PC-9 (cell line): ENCODE results near the gene EFNA4. TPM values are rescaled to one million over a fixed set of nuclear protein-coding genes. Genes with fewer than 3 reads are reported as not detected.
A peak's percentile ranks its signal among the peaks of the same experiment; 100 is the strongest.

Source experiments
- BruUV-seq: library from RNA; stranded (reverse); fragments of 400-500 nt; replicated peaks from 2 replicates; lab custom pipeline; 2021; lab: Mats Ljungman, UMichigan
- CTCF ChIA-PET: fragments of 300-600 bp; sonication (Branson Sonifier 250); formaldehyde crosslinking; loops from one replicate; lab custom pipeline; 2022; ENCODE audit warnings: antibody characterized with exemption; lab: Charles Lee
- POLR2A ChIA-PET: fragments of 300-600 bp; sonication (Branson Sonifier 250); formaldehyde crosslinking; loops from one replicate; lab custom pipeline; 2022; ENCODE audit warnings: antibody characterized with exemption; ENCODE audit not compliant: unreplicated experiment; lab: Charles Lee
- DNase-seq, 2 experiments: peaks; one replicate each; pipeline versions ENCODE4 v3.0.0 to v3.0.0-alpha.2; 2015 to 2022; ENCODE audit warnings: mixed read lengths in 1 of 2
- H2AFZ ChIP-seq: fragments of 200-600 bp; sonication (generic); 2 replicates; pipeline ENCODE4 v1.8.1; 2017; ENCODE audit warnings: antibody characterized with exemption
- H3F3A ChIP-seq: fragments of 200-600 bp; sonication (generic); 2 replicates; pipeline ENCODE4 v1.8.1; 2017; ENCODE audit warnings: antibody characterized with exemption, mild to moderate bottlenecking, low read depth; ENCODE audit not compliant: insufficient read depth
- H3K27ac ChIP-seq: fragments of 200-600 bp; sonication (generic); 2 replicates; pipeline ENCODE4 v1.6.1; 2016; ENCODE audit warnings: mixed run types
- H3K27me3 ChIP-seq: fragments of 200-600 bp; sonication (generic); 2 replicates; pipeline ENCODE4 v1.6.1; 2016; ENCODE audit warnings: low read depth, mixed run types; ENCODE audit not compliant: insufficient read depth
- H3K36me3 ChIP-seq: fragments of 200-600 bp; sonication (generic); 2 replicates; pipeline ENCODE4 v1.6.1; 2016; ENCODE audit warnings: low read depth, mixed run types
- H3K4me1 ChIP-seq: fragments of 200-600 bp; sonication (generic); replicated peaks from 2 replicates; pipeline ENCODE4 v1.6.1; 2016; ENCODE audit warnings: mixed run types; ENCODE audit not compliant: insufficient read depth
- H3K4me2 ChIP-seq: fragments of 200-600 bp; sonication (generic); 2 replicates; pipeline ENCODE4 v1.6.1; 2017; ENCODE audit warnings: mixed run types
- H3K4me3 ChIP-seq: fragments of 200-600 bp; sonication (generic); 2 replicates; pipeline ENCODE4 v1.6.1; 2016; ENCODE audit warnings: mixed run types
- H3K79me2 ChIP-seq: fragments of 200-600 bp; sonication (generic); 2 replicates; pipeline ENCODE4 v1.6.1; 2017; ENCODE audit warnings: low read depth, mixed run types
- H3K9me2 ChIP-seq: fragments of 200-600 bp; sonication (generic); 2 replicates; pipeline ENCODE4 v1.8.1; 2017; ENCODE audit warnings: mild to moderate bottlenecking; ENCODE audit not compliant: insufficient read depth
- H3K9me3 ChIP-seq: fragments of 200-600 bp; sonication (generic); 2 replicates; pipeline ENCODE4 v1.8.1; 2016; ENCODE audit warnings: low read depth; ENCODE audit not compliant: insufficient read depth
- H4K20me1 ChIP-seq: fragments of 200-600 bp; sonication (generic); 2 replicates; pipeline ENCODE4 v1.8.1; 2017; ENCODE audit not compliant: insufficient read depth
- EZH2 ChIP-seq: fragments of 200-600 bp; sonication (generic); IDR thresholded peaks from 2 replicates; pipeline ENCODE4 v1.8.0; 2017; ENCODE audit warnings: antibody characterized with exemption, low read depth
- intact Hi-C: fragments of 100-400 bp; cut with micrococcal nuclease; formaldehyde crosslinking; loops from one replicate; pipeline ENCODE4 v1.10.0; 2022; ENCODE audit not compliant: unreplicated experiment
- total RNA-seq: library from RNA; stranded (reverse); gene quantifications from 2 replicates; pipeline ENCODE4 v1.2.3, GENCODE V29; 2021
- TF ChIP-seq, protein P1 (sequence below): fragments of 200-600 bp; sonication (generic); conservative IDR thresholded peaks from 2 replicates; pipeline ENCODE4 v1.6.1; 2017; ENCODE audit warnings: mixed run types, antibody characterized with exemption, mild to moderate bottlenecking, moderate library complexity

EFNA4 gene
- total RNA-seq, 1 experiment from 2014 or later, result 14.0 TPM

DNA sequence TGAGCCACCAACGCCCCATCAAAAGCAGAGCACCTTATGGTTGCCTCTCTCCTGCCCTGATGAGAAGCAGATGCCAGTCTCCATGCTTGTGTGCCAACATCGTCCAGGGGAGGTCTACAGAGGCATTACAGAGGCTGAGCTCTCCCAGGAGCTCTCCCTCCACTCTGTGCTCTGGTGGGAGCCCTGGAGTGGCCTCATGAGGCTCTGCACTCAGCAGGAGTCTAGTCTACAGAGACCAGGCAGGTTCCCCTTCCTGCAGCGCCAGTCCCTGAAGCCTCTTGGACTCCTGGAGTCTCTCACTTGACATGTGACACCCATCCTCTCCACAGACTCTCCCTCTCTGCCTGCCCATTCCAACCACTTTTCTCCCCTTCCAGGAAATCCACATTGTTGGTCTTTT lies 26.5 kb upstream of the EFNA4 start:
- H3K9me2 ChIP-seq, result no peaks in the 10 kb centered on the region
- peaks cover 28% of the 10 kb centered on the region for H3K4me1 ChIP-seq
- ChIA-PET CTCF (interaction anchor here (0.5 to 1.4 kb wide), 2 partner anchors 31 to 67 kb away, joined by 4 to 6 read pairs; partner anchors contain the start of gene SHC1), POLR2A (interaction anchor here (0.6 kb wide), 2 partner anchors 35 to 56 kb away, joined by 3 to 22 read pairs; no protein-coding TSS in a partner anchor)
- intact Hi-C loops, result no loop called here
- no peaks in the 10 kb centered on the region for H3K9me3 ChIP-seq
- no peaks in the 10 kb centered on the region for H4K20me1 ChIP-seq
- H3K36me3 ChIP-seq, result no peaks in the 10 kb centered on the region
- H3K4me2 ChIP-seq, result no peak overlapping the region
- no peak overlapping the region for H2AFZ ChIP-seq
- no TSS peak for BruUV-seq
- H3K27ac ChIP-seq, result no peak overlapping the region
- DNase-seq, result no peak
- H3K4me3 ChIP-seq, result no peak overlapping the region
- no peaks in the 10 kb centered on the region for H3K79me2 ChIP-seq
- TF ChIP-seq, protein P1, sequence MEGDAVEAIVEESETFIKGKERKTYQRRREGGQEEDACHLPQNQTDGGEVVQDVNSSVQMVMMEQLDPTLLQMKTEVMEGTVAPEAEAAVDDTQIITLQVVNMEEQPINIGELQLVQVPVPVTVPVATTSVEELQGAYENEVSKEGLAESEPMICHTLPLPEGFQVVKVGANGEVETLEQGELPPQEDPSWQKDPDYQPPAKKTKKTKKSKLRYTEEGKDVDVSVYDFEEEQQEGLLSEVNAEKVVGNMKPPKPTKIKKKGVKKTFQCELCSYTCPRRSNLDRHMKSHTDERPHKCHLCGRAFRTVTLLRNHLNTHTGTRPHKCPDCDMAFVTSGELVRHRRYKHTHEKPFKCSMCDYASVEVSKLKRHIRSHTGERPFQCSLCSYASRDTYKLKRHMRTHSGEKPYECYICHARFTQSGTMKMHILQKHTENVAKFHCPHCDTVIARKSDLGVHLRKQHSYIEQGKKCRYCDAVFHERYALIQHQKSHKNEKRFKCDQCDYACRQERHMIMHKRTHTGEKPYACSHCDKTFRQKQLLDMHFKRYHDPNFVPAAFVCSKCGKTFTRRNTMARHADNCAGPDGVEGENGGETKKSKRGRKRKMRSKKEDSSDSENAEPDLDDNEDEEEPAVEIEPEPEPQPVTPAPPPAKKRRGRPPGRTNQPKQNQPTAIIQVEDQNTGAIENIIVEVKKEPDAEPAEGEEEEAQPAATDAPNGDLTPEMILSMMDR, result no peak
- TF ChIP-seq EZH2, result no peak
- peaks cover 25% of the 10 kb centered on the region for H3F3A ChIP-seq
- no peaks in the 10 kb centered on the region for H3K27me3 ChIP-seq

DNA sequence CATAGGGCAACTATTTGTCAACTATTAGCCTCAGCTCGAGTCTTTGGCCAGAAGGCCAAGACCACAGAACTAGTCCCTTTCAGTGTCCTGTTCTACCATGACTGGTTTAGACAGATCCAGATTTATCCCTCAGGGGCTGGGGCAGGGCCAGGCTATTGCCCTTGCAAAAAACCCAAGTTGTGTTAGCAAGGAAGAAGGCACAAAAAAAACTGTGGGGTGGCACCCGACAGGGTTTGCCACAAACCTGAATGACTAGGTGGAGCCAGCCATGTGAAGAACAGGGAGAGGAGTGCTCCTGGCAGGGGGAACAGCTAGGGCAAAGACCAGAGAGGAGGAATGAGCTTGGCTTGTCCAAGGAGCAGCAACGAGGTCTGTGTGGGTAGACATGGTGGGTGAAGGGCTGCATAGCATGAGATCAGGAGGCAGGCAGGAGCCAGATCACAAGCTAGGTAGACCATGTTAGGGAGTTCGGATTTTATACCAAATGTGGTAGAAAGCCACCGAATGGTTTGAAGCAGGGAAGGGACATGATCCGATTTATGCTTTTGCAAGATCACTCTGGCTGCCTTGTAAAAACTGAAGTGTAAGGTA lies 25.6 kb upstream of the EFNA4 start:
- no peak overlapping the region for H2AFZ ChIP-seq
- H3K27me3 ChIP-seq, result no peaks in the 10 kb centered on the region
- H3K27ac ChIP-seq, result peak overlapping the region; percentile 53
- POLR2A ChIA-PET, result interaction anchor here (0.5 to 0.7 kb wide), 4 partner anchors 15 to 157 kb away, joined by 3 read pairs; no protein-coding TSS in a partner anchor
- TF ChIP-seq, protein P1, result no peak
- TF ChIP-seq EZH2, result no peak
- intact Hi-C loops, result loop anchor here (2.0 kb wide), 1 partner anchor 15 kb away; no protein-coding TSS in a partner anchor
- no TSS peak for BruUV-seq
- H3K9me2 ChIP-seq, result no peaks in the 10 kb centered on the region
- peaks cover 28% of the 10 kb centered on the region for H3K4me1 ChIP-seq
- no peaks in the 10 kb centered on the region for H3K9me3 ChIP-seq
- H3K36me3 ChIP-seq, result no peaks in the 10 kb centered on the region
- H4K20me1 ChIP-seq, result no peaks in the 10 kb centered on the region
- no peaks in the 10 kb centered on the region for H3K79me2 ChIP-seq
- peak overlapping the region; percentile 52 for H3K4me2 ChIP-seq
- H3F3A ChIP-seq, result peaks cover 25% of the 10 kb centered on the region
- CTCF ChIA-PET, result interaction anchor here (0.5 to 1.6 kb wide), 6 partner anchors 13 to 67 kb away, joined by 3 to 6 read pairs (median 4); partner anchors contain the start of genes ADAM15 and SHC1
- no peak overlapping the region for H3K4me3 ChIP-seq
- DNase-seq, result peak; percentile 45 to 53

DNA sequence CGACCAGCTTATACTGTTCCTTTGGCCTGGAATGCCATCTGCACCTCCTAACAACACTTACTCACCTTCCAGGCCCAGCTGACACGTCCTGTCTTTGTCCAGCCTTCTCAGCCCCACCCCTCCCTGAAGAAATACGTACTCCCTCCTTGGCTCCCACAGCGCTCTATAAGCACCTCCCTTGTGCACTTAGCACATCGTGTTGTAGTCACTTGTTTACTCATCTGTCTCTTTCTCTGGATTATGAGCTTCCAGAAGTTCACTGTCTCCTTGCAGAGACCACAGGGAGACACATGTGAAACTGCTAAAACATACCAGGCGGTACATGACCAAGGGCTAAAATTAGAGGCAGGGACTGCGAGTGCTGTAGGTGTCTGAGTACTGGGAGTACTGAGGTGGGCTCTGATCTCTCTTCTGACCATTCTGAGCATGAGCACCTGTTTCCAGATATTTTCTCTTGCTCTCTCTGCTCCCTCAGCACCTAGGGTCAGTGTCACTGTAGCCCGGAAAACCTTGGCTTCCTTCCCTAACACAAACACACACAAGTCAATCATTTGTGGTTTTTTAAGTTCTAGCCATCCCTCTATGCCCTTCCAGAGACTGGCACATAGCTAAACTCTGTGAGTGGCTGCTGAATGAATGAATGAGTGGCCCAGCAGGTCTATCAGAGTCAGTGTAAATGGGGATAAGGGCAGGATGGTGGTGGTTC lies 24.8 kb upstream of the EFNA4 start:
- Histone ChIP-seq H2AFZ (no peak overlapping the region), H3K4me2 (peak overlapping the region; percentile 52), H3K9me2 (no peaks in the 10 kb centered on the region), H3K79me2 (no peaks in the 10 kb centered on the region), H3K27ac (peak overlapping the region; percentile 53), H4K20me1 (no peaks in the 10 kb centered on the region), H3K36me3 (no peaks in the 10 kb centered on the region), H3F3A (peaks cover 25% of the 10 kb centered on the region), H3K4me1 (peaks cover 28% of the 10 kb centered on the region), H3K4me3 (peak overlapping the region; percentile 11; the same call in 1 of the 2 replicates), H3K9me3 (no peaks in the 10 kb centered on the region), H3K27me3 (no peaks in the 10 kb centered on the region)
- BruUV-seq, result no TSS peak
- TF ChIP-seq, protein P1, result no peak
- TF ChIP-seq EZH2, result no peak
- CTCF ChIA-PET, result interaction anchor here (0.6 to 1.6 kb wide), 6 partner anchors 12 to 67 kb away, joined by 3 to 5 read pairs (median 4); partner anchors contain the start of gene ADAM15
- POLR2A ChIA-PET, result interaction anchor here (0.5 to 0.7 kb wide), 6 partner anchors 16 to 336 kb away, joined by 3 to 5 read pairs (median 3); no protein-coding TSS in a partner anchor
- peak; percentile 71 to 86 for DNase-seq
- intact Hi-C loops, result loop anchor here (2.0 kb wide), 1 partner anchor 16 kb away; no protein-coding TSS in a partner anchor
